IMR-90 (cell line): ENCODE measurements around the gene UNKL. TPM values are rescaled to one million over a fixed set of nuclear protein-coding genes. Genes with fewer than 3 reads are reported as not detected.

Source experiments
- ATAC-seq: fragments of 200-7000 bp; cut with Tn5 transposase; 2 replicates; pipeline ENCODE4 v1.9.1; 2020; ENCODE audit warnings: low read depth, mild to moderate bottlenecking, moderate library complexity
- BruUV-seq: library from RNA; stranded (reverse); fragments of 400-500 nt; replicated peaks from 2 replicates; lab custom pipeline; 2021; lab: Mats Ljungman, UMichigan
- CTCF ChIA-PET: fragments of 300-600 bp; formaldehyde crosslinking; extraction: SDS; loops from one replicate; lab custom pipeline; 2021; ENCODE audit warnings: antibody characterized with exemption; lab: Yijun Ruan, JAX
- POLR2A ChIA-PET: fragments of 300-600 bp; sonication (Branson Sonifier 250); formaldehyde crosslinking; loops from one replicate; lab custom pipeline; 2022; ENCODE audit warnings: antibody characterized with exemption; ENCODE audit not compliant: unreplicated experiment; lab: Charles Lee
- DNase-seq: peaks from one replicate; pipeline ENCODE4 v3.0.0; 2013
- H2AFZ ChIP-seq: replicated peaks from 2 replicates; pipeline ENCODE3; 2013; ENCODE audit warnings: low read length, mild to moderate bottlenecking; ENCODE audit not compliant: poor library complexity
- H2AK5ac ChIP-seq: 2 replicates; pipeline ENCODE4 v1.6.1; 2013; ENCODE audit warnings: low read depth, low read length, inconsistent platforms
- H2AK9ac ChIP-seq: replicated peaks from 2 replicates; pipeline ENCODE3; 2013; ENCODE audit warnings: mild to moderate bottlenecking, low read depth, low read length, moderate library complexity; ENCODE audit not compliant: poor library complexity
- H2BK120ac ChIP-seq: 2 replicates; pipeline ENCODE4 v1.6.1; 2013; ENCODE audit warnings: low read depth, low read length, inconsistent platforms
- H2BK15ac ChIP-seq: 3 replicates; pipeline ENCODE4 v1.6.1; 2013; ENCODE audit warnings: low read depth, low read length, inconsistent platforms
- H2BK20ac ChIP-seq: 2 replicates; pipeline ENCODE4 v1.6.1; 2013; ENCODE audit warnings: low read depth, mild to moderate bottlenecking, inconsistent platforms, low read length, moderate library complexity
- H2BK5ac ChIP-seq: 2 replicates; pipeline ENCODE4 v1.6.1; 2013; ENCODE audit warnings: mild to moderate bottlenecking, low read depth, low read length, inconsistent platforms; ENCODE audit not compliant: poor library complexity, severe bottlenecking
- H3K14ac ChIP-seq: replicated peaks from 2 replicates; pipeline ENCODE4 v1.6.1; 2013; ENCODE audit warnings: low read depth, low read length, inconsistent platforms
- H3K18ac ChIP-seq: 2 replicates; pipeline ENCODE4 v1.6.1; 2013; ENCODE audit warnings: low read depth, low read length, control low read depth
- H3K23ac ChIP-seq: 2 replicates; pipeline ENCODE4 v1.6.1; 2013; ENCODE audit warnings: low read depth, low read length, inconsistent platforms
- H3K27ac ChIP-seq: 2 replicates; pipeline ENCODE4 v1.5.1; 2013; ENCODE audit warnings: mild to moderate bottlenecking, control low read depth, low read length; ENCODE audit not compliant: insufficient read depth
- H3K27me3 ChIP-seq: 2 replicates; pipeline ENCODE4 v1.6.1; 2013; ENCODE audit warnings: low read length; ENCODE audit not compliant: control insufficient read depth, insufficient read depth
- H3K36me3 ChIP-seq: 2 replicates; pipeline ENCODE4 v1.6.1; 2013; ENCODE audit warnings: low read length, mixed read lengths; ENCODE audit not compliant: control insufficient read depth, insufficient read depth
- H3K4ac ChIP-seq: 2 replicates; pipeline ENCODE4 v1.6.1; 2013; ENCODE audit warnings: low read depth, low read length, inconsistent platforms
- H3K4me1 ChIP-seq: 2 replicates; pipeline ENCODE4 v1.6.1; 2013; ENCODE audit warnings: low read length, mixed read lengths; ENCODE audit not compliant: control insufficient read depth, insufficient read depth
- H3K4me2 ChIP-seq: 2 replicates; pipeline ENCODE4 v1.6.1; 2013; ENCODE audit warnings: low read depth, mild to moderate bottlenecking, control low read depth, low read length, moderate library complexity
- H3K4me3 ChIP-seq: 2 replicates; pipeline ENCODE4 v1.5.1; 2013; ENCODE audit warnings: low read depth, mild to moderate bottlenecking, control low read depth, low read length, moderate library complexity; ENCODE audit not compliant: insufficient read depth
- H3K56ac ChIP-seq: 2 replicates; pipeline ENCODE4 v1.6.1; 2013; ENCODE audit warnings: low read length, inconsistent platforms; ENCODE audit not compliant: insufficient read depth; ENCODE audit errors: extremely low read depth
- H3K79me1 ChIP-seq, 2 experiments: 2 replicates each; pipeline ENCODE4 v1.6.1; 2013; ENCODE audit warnings: low read length in 2 of 2, inconsistent platforms in 1 of 2, low read depth in 1 of 2
- H3K9ac ChIP-seq: 2 replicates; pipeline ENCODE4 v1.6.1; 2013; ENCODE audit warnings: low read depth, low read length, control low read depth
- H3K9me1 ChIP-seq: 2 replicates; pipeline ENCODE4 v1.6.1; 2013; ENCODE audit warnings: low read length, inconsistent platforms; ENCODE audit not compliant: insufficient read depth
- H3K9me3 ChIP-seq: 2 replicates; pipeline ENCODE4 v1.6.1; 2013; ENCODE audit warnings: low read length; ENCODE audit not compliant: control insufficient read depth, insufficient read depth
- H4K20me1 ChIP-seq: 2 replicates; pipeline ENCODE4 v1.6.1; 2013; ENCODE audit warnings: low read length, inconsistent platforms; ENCODE audit not compliant: insufficient read depth
- H4K5ac ChIP-seq: 2 replicates; pipeline ENCODE4 v1.6.1; 2013; ENCODE audit warnings: mild to moderate bottlenecking, low read depth, low read length, control low read depth
- H4K8ac ChIP-seq, 2 experiments: 2 replicates each; pipeline ENCODE4 v1.6.1; 2013; ENCODE audit warnings: low read depth in 2 of 2, low read length in 2 of 2, control low read depth in 1 of 2, inconsistent platforms in 1 of 2
- H4K91ac ChIP-seq: 2 replicates; pipeline ENCODE4 v1.6.1; 2013; ENCODE audit warnings: low read depth, low read length, inconsistent platforms; ENCODE audit not compliant: insufficient read depth
- BHLHE40 ChIP-seq: fragments of 150-350 bp; IDR thresholded peaks from 2 replicates; pipeline ENCODE4 v1.6.1; 2016; ENCODE audit warnings: mild to moderate bottlenecking, low read depth, low read length
- CEBPB ChIP-seq: IDR thresholded peaks from 2 replicates; pipeline ENCODE4 v1.6.1; 2012; ENCODE audit warnings: low read depth, low read length, improper control_type of control experiment
- CHD1 ChIP-seq: IDR thresholded peaks from 2 replicates; pipeline ENCODE4 v1.6.1; 2012; ENCODE audit warnings: low read depth, low read length, improper control_type of control experiment
- CTCF ChIP-seq: conservative IDR thresholded peaks from 2 replicates; pipeline ENCODE4 v1.5.1; 2012; ENCODE audit warnings: mild to moderate bottlenecking, low read depth, low read length, improper control_type of control experiment
- FOS ChIP-seq: fragments of 150-350 bp; IDR thresholded peaks from 2 replicates; pipeline ENCODE4 v1.6.1; 2016; ENCODE audit warnings: low read depth, low read length
- MAFK ChIP-seq: IDR thresholded peaks from 2 replicates; pipeline ENCODE4 v1.6.1; 2012; ENCODE audit warnings: low read depth, low read length, improper control_type of control experiment
- MAZ ChIP-seq: IDR thresholded peaks from 2 replicates; pipeline ENCODE4 v1.6.1; 2012; ENCODE audit warnings: low read depth, mild to moderate bottlenecking, low read length, improper control_type of control experiment, moderate library complexity, borderline replicate concordance
- MXI1 ChIP-seq: IDR thresholded peaks from 2 replicates; pipeline ENCODE4 v1.6.1; 2012; ENCODE audit warnings: low read depth, mild to moderate bottlenecking, low read length, moderate library complexity, borderline replicate concordance
- NFE2L2 ChIP-seq: fragments of 150-350 bp; IDR thresholded peaks from 2 replicates; pipeline ENCODE4 v1.6.1; 2016; ENCODE audit warnings: low read depth, mild to moderate bottlenecking, low read length
- POLR2A ChIP-seq: IDR thresholded peaks from 2 replicates; pipeline ENCODE4 v1.6.1; 2012; ENCODE audit warnings: mild to moderate bottlenecking, low read depth, low read length
- RAD21 ChIP-seq: IDR thresholded peaks from 2 replicates; pipeline ENCODE4 v1.6.1; 2012; ENCODE audit warnings: low read length, improper control_type of control experiment
- RCOR1 ChIP-seq: IDR thresholded peaks from 2 replicates; pipeline ENCODE4 v1.6.1; 2012; ENCODE audit warnings: mild to moderate bottlenecking, low read length, improper control_type of control experiment; ENCODE audit not compliant: insufficient replicate concordance
- RFX5 ChIP-seq: IDR thresholded peaks from 2 replicates; pipeline ENCODE4 v1.8.0; 2012; ENCODE audit warnings: low read depth, mild to moderate bottlenecking, low read length, moderate library complexity
- SMC3 ChIP-seq: fragments of 150-350 bp; IDR thresholded peaks from 2 replicates; pipeline ENCODE4 v1.6.1; 2016; ENCODE audit warnings: low read depth, mild to moderate bottlenecking, antibody characterized with exemption, low read length, moderate library complexity
- USF2 ChIP-seq: fragments of 150-350 bp; IDR thresholded peaks from 2 replicates; pipeline ENCODE4 v1.6.1; 2017; ENCODE audit warnings: mild to moderate bottlenecking, antibody characterized with exemption, low read length, low read depth
- WGBS, 2 experiments: methylation state at CpG; one replicate each; pipeline versions ENCODE4 v1.1.5 to v1.1.7; 2013; ENCODE audit warnings: missing lambda C conversion rate in 2 of 2; ENCODE audit not compliant: insufficient read length in 1 of 2; ENCODE audit errors: extremely low coverage in 2 of 2; 5-methylcytosine and 5-hydroxymethylcytosine counted together
- dilution Hi-C: fragments of 300-500 bp; cut with HindIII; formaldehyde crosslinking; loops from one replicate; pipeline ENCODE4 v1.14.3; 2018; ENCODE audit warnings: low sequenced_read_pairs; ENCODE audit not compliant: unreplicated experiment
- in situ Hi-C: fragments of 300-500 bp; cut with MboI; formaldehyde crosslinking; loops from 3 replicates; pipeline ENCODE4 v1.14.3; 2019; ENCODE audit warnings: low sequenced_read_pairs, inconsistent platforms, mixed read lengths
- intact Hi-C: fragments of 100-400 bp; cut with micrococcal nuclease; formaldehyde crosslinking; loops from 2 replicates; pipeline ENCODE4 v1.10.0; 2022
- polyA plus RNA-seq, 3 experiments: library from polyadenylated mRNA; depleted of rRNA; stranded (reverse); fragments of >200 nt; gene quantifications; 2 replicates each; pipeline ENCODE4 v1.2.3, GENCODE V29; 2012; ENCODE audit warnings: low replicate concordance in 1 of 3
- total RNA-seq: library from RNA; depleted of rRNA; stranded (reverse); fragments of >200 nt; gene quantifications from 2 replicates; pipeline ENCODE4 v1.2.3, GENCODE V29; 2012
- TF ChIP-seq, protein P1 (sequence below): fragments of 150-350 bp; IDR thresholded peaks from 2 replicates; pipeline ENCODE4 v1.6.1; 2016; ENCODE audit warnings: low read depth, mild to moderate bottlenecking, low read length, moderate library complexity, borderline replicate concordance

Gene UNKL
- total and polyA plus RNA-seq, 2 of the 4 experiments (the other 2 are of a cell fraction) = 4.1 to 13.3 TPM

- H3K14ac ChIP-seq = no peak overlapping the region
- H3K56ac ChIP-seq = no peak overlapping the region
- in situ Hi-C loops = no loop called here
- H2AK5ac ChIP-seq = no peak overlapping the region
- H2AFZ ChIP-seq = no peak overlapping the region
- ATAC-seq (no peak), DNase-seq (no peak)
- H3K36me3 ChIP-seq = peaks cover 34% of the 10 kb centered on the region
- no peak overlapping the region for H2BK20ac ChIP-seq
- H3K9me3 ChIP-seq = peaks cover 3% of the 10 kb centered on the region; the same call in 1 of the 2 replicates
- no peak overlapping the region for H3K18ac ChIP-seq
- intact Hi-C loops = no loop called here
- H3K27ac ChIP-seq = no peak overlapping the region
- no peak for TF ChIP-seq USF2
- TF ChIP-seq MXI1 = no peak
- TF ChIP-seq RAD21 = no peak
- no peak for TF ChIP-seq CHD1
- TF ChIP-seq CTCF = no peak
- no peak for TF ChIP-seq MAZ
- TF ChIP-seq CEBPB = no peak
- no peak for TF ChIP-seq POLR2A
- TF ChIP-seq FOS = no peak
- TF ChIP-seq MAFK = no peak
- TF ChIP-seq RFX5 = no peak
- TF ChIP-seq SMC3 = no peak
- no peak for TF ChIP-seq BHLHE40
- TF ChIP-seq, protein P1, sequence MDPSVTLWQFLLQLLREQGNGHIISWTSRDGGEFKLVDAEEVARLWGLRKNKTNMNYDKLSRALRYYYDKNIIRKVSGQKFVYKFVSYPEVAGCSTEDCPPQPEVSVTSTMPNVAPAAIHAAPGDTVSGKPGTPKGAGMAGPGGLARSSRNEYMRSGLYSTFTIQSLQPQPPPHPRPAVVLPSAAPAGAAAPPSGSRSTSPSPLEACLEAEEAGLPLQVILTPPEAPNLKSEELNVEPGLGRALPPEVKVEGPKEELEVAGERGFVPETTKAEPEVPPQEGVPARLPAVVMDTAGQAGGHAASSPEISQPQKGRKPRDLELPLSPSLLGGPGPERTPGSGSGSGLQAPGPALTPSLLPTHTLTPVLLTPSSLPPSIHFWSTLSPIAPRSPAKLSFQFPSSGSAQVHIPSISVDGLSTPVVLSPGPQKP = no peak
- no peak for TF ChIP-seq RCOR1
- TF ChIP-seq NFE2L2 = no peak
- no peak overlapping the region for H4K91ac ChIP-seq
- no peak overlapping the region for H2BK5ac ChIP-seq
- no peak overlapping the region for H4K5ac ChIP-seq
- peaks cover 30% of the 10 kb centered on the region for H4K20me1 ChIP-seq
- H3K79me1 ChIP-seq = peaks cover 0 to 10% of the 10 kb centered on the region in 2 experiments; a peak in 1 of 4 replicates
- H3K4ac ChIP-seq = no peak overlapping the region
- H2BK15ac ChIP-seq = no peak overlapping the region
- CTCF ChIA-PET = no interaction called here
- no TSS peak for BruUV-seq
- no peak overlapping the region for H3K4me2 ChIP-seq
- no CpG with 5 or more reads among the region's 17 CpGs for WGBS, 2 experiments
- H2BK120ac ChIP-seq = no peak overlapping the region
- POLR2A ChIA-PET = interaction anchor here (0.6 kb wide), 1 partner anchor 385 kb away, joined by 3 read pairs; no protein-coding TSS in a partner anchor
- dilution Hi-C loops = no loop called here
- H2AK9ac ChIP-seq = no peak overlapping the region
- H4K8ac ChIP-seq = no peak overlapping the region
- H3K4me1 ChIP-seq = no peaks in the 10 kb centered on the region; the same call in 1 of the 2 replicates
- no peak overlapping the region for H3K23ac ChIP-seq
- H3K9me1 ChIP-seq = no peaks in the 10 kb centered on the region
- no peak overlapping the region for H3K4me3 ChIP-seq
- peaks cover 2% of the 10 kb centered on the region; the same call in 1 of the 2 replicates for H3K27me3 ChIP-seq
- H3K9ac ChIP-seq = no peak overlapping the region
Measured at GRCh38 chr16:1326391-1326790, 88.1 kb downstream of the UNKL start.
